SU-DHL-6 (cell line): ENCODE data around the gene CRAMP1.

Experiments used
- H2AFZ ChIP-seq: fragments of 200-600 bp; sonication (generic); 2 replicates; pipeline ENCODE4 v1.6.1; 2014; ENCODE audit warnings: low read depth, mild to moderate bottlenecking, moderate library complexity, mixed read lengths, antibody characterized with exemption, low read length; ENCODE audit not compliant: severe bottlenecking
- H3F3A ChIP-seq: fragments of 200-600 bp; shearing (Covaris generic); 2 replicates; pipeline ENCODE4 v1.6.0; 2016; ENCODE audit warnings: antibody characterized with exemption, mild to moderate bottlenecking; ENCODE audit not compliant: insufficient read depth
- H3K27ac ChIP-seq: fragments of 200-600 bp; sonication (generic); 2 replicates; pipeline ENCODE4 v1.5.1; 2016; ENCODE audit warnings: low read depth, mild to moderate bottlenecking, low read length, moderate library complexity, mixed read lengths
- H3K27me3 ChIP-seq: fragments of 200-600 bp; sonication (generic), shearing (Covaris generic); 2 replicates; pipeline ENCODE4 v1.6.0; 2014; ENCODE audit warnings: mild to moderate bottlenecking, low read length
- H3K36me3 ChIP-seq: fragments of 200-600 bp; sonication (generic); 2 replicates; pipeline ENCODE4 v1.6.1; 2014; ENCODE audit warnings: mild to moderate bottlenecking, low read length, mixed read lengths
- H3K4me2 ChIP-seq: fragments of 300-600, 200-600 bp; shearing (Covaris generic), sonication (generic); 2 replicates; pipeline ENCODE4 v1.6.0; 2014; ENCODE audit warnings: low read length, low read depth, mild to moderate bottlenecking; ENCODE audit not compliant: poor library complexity, severe bottlenecking
- H3K4me3 ChIP-seq: fragments of 200-600 bp; sonication (generic); 2 replicates; pipeline ENCODE4 v1.5.1; 2014; ENCODE audit warnings: antibody characterized with exemption, low read length, mild to moderate bottlenecking, mixed read lengths; ENCODE audit not compliant: insufficient read depth, poor library complexity, severe bottlenecking
- H3K79me2 ChIP-seq: fragments of 200-600 bp; sonication (generic); 2 replicates; pipeline ENCODE4 v1.6.1; 2014; ENCODE audit warnings: mild to moderate bottlenecking, low read length, moderate library complexity; ENCODE audit not compliant: insufficient read depth
- H3K9ac ChIP-seq: fragments of 200-600 bp; sonication (generic); 2 replicates; pipeline ENCODE4 v1.7.0; 2014; ENCODE audit warnings: mild to moderate bottlenecking, low read length
- H3K9me2 ChIP-seq: fragments of 200-600 bp; sonication (generic); replicated peaks from 2 replicates; pipeline ENCODE4 v1.6.1; 2014; ENCODE audit warnings: low read length; ENCODE audit not compliant: insufficient read depth
- H3K9me3 ChIP-seq: fragments of 200-600 bp; sonication (generic); 2 replicates; pipeline ENCODE4 v1.6.1; 2014; ENCODE audit warnings: low read length, mixed read lengths; ENCODE audit not compliant: insufficient read depth
- H4K20me1 ChIP-seq: fragments of 200-600 bp; sonication (generic); 2 replicates; pipeline ENCODE4 v1.6.1; 2014; ENCODE audit warnings: low read depth, mild to moderate bottlenecking, antibody characterized with exemption, low read length, moderate library complexity, mixed read lengths
- EZH2phosphoT487 ChIP-seq: fragments of 200-600 bp; sonication (generic), shearing (Covaris generic); conservative IDR thresholded peaks from 2 replicates; pipeline ENCODE4 v1.6.1; 2018; ENCODE audit warnings: mild to moderate bottlenecking, antibody characterized with exemption, low read length, moderate library complexity, mixed read lengths
- TF ChIP-seq, protein P1 (sequence below): fragments of 200-600 bp; sonication (generic); IDR thresholded peaks from one replicate; pipeline ENCODE4 v1.5.1; 2017; ENCODE audit warnings: antibody characterized with exemption, mild to moderate bottlenecking, low read length, moderate library complexity; ENCODE audit not compliant: insufficient read depth, poor library complexity, severe bottlenecking

The CRAMP1 gene

DNA sequence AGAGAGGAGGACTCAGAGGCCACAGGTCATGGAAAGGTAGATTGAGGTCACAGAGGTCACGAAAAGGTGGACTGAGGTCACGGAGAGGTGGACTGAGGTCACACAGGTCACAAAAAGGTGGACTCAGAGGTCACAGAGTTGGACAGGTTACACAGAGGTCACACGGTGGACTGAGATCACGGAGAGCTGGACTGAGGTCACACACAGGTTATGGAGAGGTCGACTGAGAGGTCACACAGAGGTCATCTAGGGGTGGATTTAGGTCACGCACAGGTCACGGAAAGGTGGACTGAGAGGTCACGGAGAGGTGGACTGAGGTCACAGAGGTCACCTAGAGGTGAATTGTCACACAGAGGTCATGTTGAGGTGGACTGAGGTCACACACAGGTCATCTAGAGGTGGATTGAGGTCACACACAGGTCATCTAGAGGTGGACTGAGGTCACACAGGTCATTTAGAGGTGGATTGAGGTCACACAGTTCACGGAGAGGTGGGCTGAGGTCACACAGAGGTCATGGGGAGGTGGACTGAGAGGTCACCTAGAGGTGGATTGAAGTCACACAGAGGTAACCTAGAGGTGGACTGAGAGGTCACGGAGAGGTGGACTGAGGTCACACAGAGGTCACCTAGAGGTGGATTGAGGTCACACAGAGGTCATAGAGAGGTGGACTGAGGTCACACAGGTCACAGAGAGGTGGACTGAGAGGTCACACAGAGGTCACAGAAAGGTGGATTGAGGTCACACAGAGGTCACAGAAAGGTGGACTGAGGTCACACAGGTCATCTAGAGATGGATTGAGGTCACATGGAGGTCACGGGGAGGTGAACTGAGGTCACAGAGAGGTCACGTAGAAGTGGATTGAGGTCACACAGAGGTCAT lies 39.2 kb downstream of the CRAMP1 start:
- no peak overlapping the region for H3K27ac ChIP-seq
- no peaks in the 10 kb centered on the region for H3K36me3 ChIP-seq
- no peaks in the 10 kb centered on the region for H3K79me2 ChIP-seq

DNA sequence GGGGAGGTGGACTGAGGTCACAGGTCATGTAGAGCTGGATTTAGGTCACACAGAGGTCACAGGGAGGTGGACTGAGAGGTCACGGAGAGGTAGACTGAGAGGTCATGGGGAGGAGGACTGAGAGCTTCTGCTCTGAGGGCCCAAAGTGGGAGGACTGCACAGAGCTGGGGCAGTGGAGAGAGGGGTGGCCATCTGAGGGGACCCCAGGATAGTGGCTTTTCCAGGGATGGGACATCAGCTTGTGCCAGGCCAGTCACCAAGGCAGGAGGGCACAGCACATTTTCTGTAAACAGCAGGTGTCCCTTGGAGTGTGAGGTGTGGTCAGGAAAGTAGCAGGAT lies 39.8 kb downstream of the CRAMP1 start:
- Histone ChIP-seq H3K36me3 (no peaks in the 10 kb centered on the region), H3K9me3 (no peaks in the 10 kb centered on the region), H3F3A (no peaks in the 10 kb centered on the region), H3K4me3 (no peak overlapping the region), H3K4me2 (no peak overlapping the region), H3K9ac (no peak overlapping the region), H4K20me1 (no peaks in the 10 kb centered on the region), H3K27me3 (no peaks in the 10 kb centered on the region), H3K27ac (no peak overlapping the region), H3K79me2 (no peaks in the 10 kb centered on the region), H3K9me2 (no peaks in the 10 kb centered on the region), H2AFZ (no peak overlapping the region)
- TF ChIP-seq, protein P1, sequence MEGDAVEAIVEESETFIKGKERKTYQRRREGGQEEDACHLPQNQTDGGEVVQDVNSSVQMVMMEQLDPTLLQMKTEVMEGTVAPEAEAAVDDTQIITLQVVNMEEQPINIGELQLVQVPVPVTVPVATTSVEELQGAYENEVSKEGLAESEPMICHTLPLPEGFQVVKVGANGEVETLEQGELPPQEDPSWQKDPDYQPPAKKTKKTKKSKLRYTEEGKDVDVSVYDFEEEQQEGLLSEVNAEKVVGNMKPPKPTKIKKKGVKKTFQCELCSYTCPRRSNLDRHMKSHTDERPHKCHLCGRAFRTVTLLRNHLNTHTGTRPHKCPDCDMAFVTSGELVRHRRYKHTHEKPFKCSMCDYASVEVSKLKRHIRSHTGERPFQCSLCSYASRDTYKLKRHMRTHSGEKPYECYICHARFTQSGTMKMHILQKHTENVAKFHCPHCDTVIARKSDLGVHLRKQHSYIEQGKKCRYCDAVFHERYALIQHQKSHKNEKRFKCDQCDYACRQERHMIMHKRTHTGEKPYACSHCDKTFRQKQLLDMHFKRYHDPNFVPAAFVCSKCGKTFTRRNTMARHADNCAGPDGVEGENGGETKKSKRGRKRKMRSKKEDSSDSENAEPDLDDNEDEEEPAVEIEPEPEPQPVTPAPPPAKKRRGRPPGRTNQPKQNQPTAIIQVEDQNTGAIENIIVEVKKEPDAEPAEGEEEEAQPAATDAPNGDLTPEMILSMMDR = no peak
- TF ChIP-seq EZH2phosphoT487 = no peak

More for the DNA sequence above, 39.2 kb downstream of the CRAMP1 start:
- TF ChIP-seq, protein P1 = no peak
- no peak for TF ChIP-seq EZH2phosphoT487
- no peaks in the 10 kb centered on the region for H3K27me3 ChIP-seq
- no peaks in the 10 kb centered on the region for H3K9me3 ChIP-seq
- H3F3A ChIP-seq = no peaks in the 10 kb centered on the region
- H3K4me3 ChIP-seq = no peak overlapping the region
- no peak overlapping the region for H3K4me2 ChIP-seq
- no peaks in the 10 kb centered on the region for H4K20me1 ChIP-seq
- H3K9me2 ChIP-seq = no peaks in the 10 kb centered on the region
- H3K9ac ChIP-seq = no peak overlapping the region
- H2AFZ ChIP-seq = no peak overlapping the region

DNA sequence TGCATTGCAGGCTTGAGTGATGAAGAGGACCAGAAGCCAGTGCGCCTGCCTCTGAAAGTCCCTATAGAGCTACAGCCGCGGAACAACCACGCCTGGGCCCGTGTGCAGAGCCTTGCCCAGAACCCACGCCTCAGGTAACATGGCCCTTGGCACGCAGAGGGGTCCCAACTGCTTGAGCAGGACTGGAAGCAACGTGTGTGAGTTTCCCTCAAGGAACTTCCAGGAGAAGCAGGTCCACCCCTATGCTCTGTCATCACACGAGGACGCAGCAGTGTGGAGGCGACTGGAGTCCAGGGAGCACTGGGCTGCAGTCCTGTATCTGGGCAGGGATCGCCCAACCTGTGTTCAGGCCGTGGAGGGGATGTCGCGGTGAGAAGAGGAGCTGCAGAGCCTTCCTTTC lies 40.9 kb downstream of the CRAMP1 start:
- no peaks in the 10 kb centered on the region for H3F3A ChIP-seq
- no peak overlapping the region for H3K27ac ChIP-seq
- no peaks in the 10 kb centered on the region for H3K36me3 ChIP-seq
- no peak overlapping the region for H3K4me3 ChIP-seq
- no peak overlapping the region for H3K4me2 ChIP-seq
- H2AFZ ChIP-seq = no peak overlapping the region
- TF ChIP-seq, protein P1 = no peak
- TF ChIP-seq EZH2phosphoT487 = no peak
- H3K9me2 ChIP-seq = no peaks in the 10 kb centered on the region
- no peaks in the 10 kb centered on the region for H4K20me1 ChIP-seq
- H3K9me3 ChIP-seq = no peaks in the 10 kb centered on the region
- no peaks in the 10 kb centered on the region for H3K79me2 ChIP-seq
- H3K27me3 ChIP-seq = no peaks in the 10 kb centered on the region
- H3K9ac ChIP-seq = no peak overlapping the region
